Measurements from ENCODE around the gene GLIS1. TPM values are rescaled to one million over a fixed set of nuclear protein-coding genes. Genes with fewer than 3 reads are reported as not detected.

The GLIS1 gene
- total RNA-seq, 1 experiment from 2014 or later: 0.28 TPM

DNA sequence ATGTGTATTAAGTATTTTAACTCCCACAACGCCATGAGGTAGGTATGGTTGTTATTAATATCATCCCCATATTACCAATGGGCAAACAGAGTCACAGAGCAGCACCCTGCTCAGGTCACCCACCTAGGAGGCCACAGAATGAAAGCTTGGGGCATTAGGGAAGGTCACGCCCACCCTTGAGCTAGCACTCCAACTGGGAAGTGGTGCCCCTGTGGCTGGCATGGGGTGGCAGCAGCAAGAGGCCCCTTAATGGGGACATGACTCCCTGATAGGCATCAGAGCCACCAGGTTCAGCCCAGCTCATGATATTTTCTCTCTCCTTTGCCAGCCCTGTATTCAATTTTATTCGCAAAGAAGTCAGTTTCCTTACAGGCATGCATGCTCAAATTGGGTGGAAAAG is 189.2 kb downstream of the GLIS1 start:
- Mint-ChIP-seq H3K27me3 (ENCODE audit: low read depth) (peaks cover 23% of the 10 kb centered on the region), H3K9me3 (no peaks in the 10 kb centered on the region), H3K27ac (no peak overlapping the region), H3K4me1 (peaks cover 21 to 31% of the 10 kb centered on the region in 2 experiments), H3K4me3 (no peak overlapping the region), H3K36me3 (ENCODE audit: insufficient read depth in 1 of 3, low read depth in 3 of 3) (no peaks in the 10 kb centered on the region; a peak in 1 of 7 replicates)
- no CpG with 5 or more reads among the region's 3 CpGs for WGBS (ENCODE audit: extremely low coverage, insufficient read length, low lambda C conversion rate)
- Histone ChIP-seq H2BK12ac (ENCODE audit: insufficient read length, low read depth, low read length) (no peak overlapping the region), H3K4me1 (ENCODE audit: insufficient read depth, low read length) (peaks cover 7% of the 10 kb centered on the region; the same call in 1 of the 2 replicates), H3K23ac (ENCODE audit: insufficient read length, low read depth, low read length) (no peak overlapping the region), H3K23me2 (ENCODE audit: insufficient read length, low read depth, low read length, poor library complexity, severe bottlenecking) (no peaks in the 10 kb centered on the region), H2BK5ac (ENCODE audit: insufficient read length, low read length) (no peak overlapping the region), H3K9ac (ENCODE audit: extremely low read depth, insufficient read length, low read length) (no peak overlapping the region), H3K4ac (ENCODE audit: low read depth, low read length) (no peak overlapping the region), H3K56ac (ENCODE audit: insufficient read length, low read depth, low read length) (no peak overlapping the region), H4K91ac (ENCODE audit: insufficient read length, low read depth, low read length) (no peak overlapping the region), H2BK120ac (ENCODE audit: low read depth, low read length, poor library complexity, severe bottlenecking) (no peak overlapping the region), H3K9me3 (ENCODE audit: control insufficient read depth, low read depth, low read length) (no peaks in the 10 kb centered on the region), H2AK5ac (ENCODE audit: insufficient read length, low read length) (no peak overlapping the region), H2BK15ac (ENCODE audit: low read depth, low read length) (no peak overlapping the region), H2AFZ (ENCODE audit: low read length) (no peak overlapping the region), H3K4me2 (ENCODE audit: insufficient read depth, insufficient read length, low read length) (no peak overlapping the region), H3K27me3 (ENCODE audit: insufficient read depth, low read length) (no peaks in the 10 kb centered on the region), H4K5ac (ENCODE audit: insufficient read length, low read depth, low read length) (no peak overlapping the region), H3K27ac (ENCODE audit: insufficient read length, low read depth, low read length) (no peak overlapping the region), H4K20me1 (ENCODE audit: control insufficient read depth, insufficient read depth, insufficient read length) (no peaks in the 10 kb centered on the region), H3K79me1 (ENCODE audit: insufficient read depth, low read depth, low read length, poor library complexity, severe bottlenecking) (no peaks in the 10 kb centered on the region), H2BK20ac (ENCODE audit: low read depth, low read length, poor library complexity, severe bottlenecking) (no peak overlapping the region), H4K8ac (replicated peaks; ENCODE audit: insufficient read length, low read depth, low read length) (no peak overlapping the region), H3K79me2 (ENCODE audit: insufficient read depth, low read length) (no peaks in the 10 kb centered on the region), H3K14ac (ENCODE audit: insufficient read depth, low read length) (no peak overlapping the region), H3K18ac (ENCODE audit: insufficient read length, low read depth, low read length) (no peak overlapping the region), H3T11ph (ENCODE audit: low read length) (no peak overlapping the region)
- no peak for DNase-seq
- TF ChIP-seq, protein P1, sequence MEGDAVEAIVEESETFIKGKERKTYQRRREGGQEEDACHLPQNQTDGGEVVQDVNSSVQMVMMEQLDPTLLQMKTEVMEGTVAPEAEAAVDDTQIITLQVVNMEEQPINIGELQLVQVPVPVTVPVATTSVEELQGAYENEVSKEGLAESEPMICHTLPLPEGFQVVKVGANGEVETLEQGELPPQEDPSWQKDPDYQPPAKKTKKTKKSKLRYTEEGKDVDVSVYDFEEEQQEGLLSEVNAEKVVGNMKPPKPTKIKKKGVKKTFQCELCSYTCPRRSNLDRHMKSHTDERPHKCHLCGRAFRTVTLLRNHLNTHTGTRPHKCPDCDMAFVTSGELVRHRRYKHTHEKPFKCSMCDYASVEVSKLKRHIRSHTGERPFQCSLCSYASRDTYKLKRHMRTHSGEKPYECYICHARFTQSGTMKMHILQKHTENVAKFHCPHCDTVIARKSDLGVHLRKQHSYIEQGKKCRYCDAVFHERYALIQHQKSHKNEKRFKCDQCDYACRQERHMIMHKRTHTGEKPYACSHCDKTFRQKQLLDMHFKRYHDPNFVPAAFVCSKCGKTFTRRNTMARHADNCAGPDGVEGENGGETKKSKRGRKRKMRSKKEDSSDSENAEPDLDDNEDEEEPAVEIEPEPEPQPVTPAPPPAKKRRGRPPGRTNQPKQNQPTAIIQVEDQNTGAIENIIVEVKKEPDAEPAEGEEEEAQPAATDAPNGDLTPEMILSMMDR (conservative IDR thresholded peaks at IDR 0.05): no peak
